Osteocyte (in vitro differentiated cells): ENCODE measurements around the gene MAT2B. TPM values are rescaled to one million over a fixed set of nuclear protein-coding genes. Genes with fewer than 3 reads are reported as not detected.

Source experiments
- DNase-seq: peaks from one replicate; pipeline ENCODE4 v3.0.0; 2021; ENCODE audit warnings: mixed read lengths; ENCODE audit not compliant: unreplicated experiment; ENCODE audit errors: extremely low spot score
- H3K27ac Mint-ChIP-seq: one replicate; pipeline ENCODE4 v1.8.0; 2021; ENCODE audit warnings: mild to moderate bottlenecking, mixed read lengths; ENCODE audit not compliant: unreplicated experiment
- H3K27me3 Mint-ChIP-seq: one replicate; pipeline ENCODE4 v1.8.0; 2021; ENCODE audit warnings: mixed read lengths; ENCODE audit not compliant: unreplicated experiment
- H3K36me3 Mint-ChIP-seq: one replicate; pipeline ENCODE4 v1.8.0; 2021; ENCODE audit warnings: mixed read lengths; ENCODE audit not compliant: unreplicated experiment
- H3K4me1 Mint-ChIP-seq: one replicate; pipeline ENCODE4 v1.8.0; 2021; ENCODE audit warnings: mixed read lengths; ENCODE audit not compliant: unreplicated experiment
- H3K4me3 Mint-ChIP-seq: one replicate; pipeline ENCODE4 v1.8.0; 2021; ENCODE audit warnings: mild to moderate bottlenecking, moderate library complexity, mixed read lengths; ENCODE audit not compliant: unreplicated experiment
- H3K9me3 Mint-ChIP-seq: one replicate; pipeline ENCODE4 v1.8.0; 2021; ENCODE audit warnings: mixed read lengths; ENCODE audit not compliant: unreplicated experiment
- CTCF ChIP-seq: fragments of 200-600 bp; sonication (generic); IDR thresholded peaks from 2 replicates; pipeline ENCODE4 v1.5.0; 2021; ENCODE audit warnings: antibody characterized with exemption, mild to moderate bottlenecking, moderate library complexity
- total RNA-seq: library from RNA; stranded (reverse); gene quantifications from 2 replicates; pipeline ENCODE4 v1.2.1, GENCODE V29; 2021

Gene MAT2B
- total RNA-seq, 1 donor from 2014 or later, result 47.0 TPM

GRCh38 chr5:163475411-163475810 lies 30.0 kb upstream of the MAT2B start:
- Mint-ChIP-seq H3K36me3 (no peaks in the 10 kb centered on the region), H3K27me3 (no peaks in the 10 kb centered on the region), H3K4me1 (peaks cover 13% of the 10 kb centered on the region), H3K9me3 (no peaks in the 10 kb centered on the region), H3K4me3 (no peak overlapping the region), H3K27ac (no peak overlapping the region)
- TF ChIP-seq CTCF, result no peak
- no peak for DNase-seq

GRCh38 chr5:163478126-163478981 lies 27.1 kb upstream of the MAT2B start:
- H3K27me3 Mint-ChIP-seq, result no peaks in the 10 kb centered on the region
- no peak for DNase-seq
- H3K27ac Mint-ChIP-seq, result peak overlapping the region; percentile 60
- no peak overlapping the region for H3K4me3 Mint-ChIP-seq
- H3K4me1 Mint-ChIP-seq, result peaks cover 13% of the 10 kb centered on the region
- no peaks in the 10 kb centered on the region for H3K9me3 Mint-ChIP-seq
- H3K36me3 Mint-ChIP-seq, result no peaks in the 10 kb centered on the region
- no peak for TF ChIP-seq CTCF

GRCh38 chr5:163478982-163479271 lies 26.5 kb upstream of the MAT2B start:
- Mint-ChIP-seq H3K4me3 (no peak overlapping the region), H3K27me3 (no peaks in the 10 kb centered on the region), H3K4me1 (peaks cover 13% of the 10 kb centered on the region), H3K9me3 (no peaks in the 10 kb centered on the region), H3K36me3 (no peaks in the 10 kb centered on the region), H3K27ac (peak overlapping the region; percentile 60)
- no peak for TF ChIP-seq CTCF
- no peak for DNase-seq

GRCh38 chr5:163489055-163489744 lies 16.2 kb upstream of the MAT2B start:
- peak; percentile 24 for TF ChIP-seq CTCF
- Mint-ChIP-seq H3K36me3 (peaks cover 2% of the 10 kb centered on the region), H3K9me3 (no peaks in the 10 kb centered on the region), H3K4me1 (no peaks in the 10 kb centered on the region), H3K4me3 (no peak overlapping the region), H3K27me3 (no peaks in the 10 kb centered on the region), H3K27ac (no peak overlapping the region)
- DNase-seq, result no peak

GRCh38 chr5:163489745-163490075 lies 15.7 kb upstream of the MAT2B start:
- no peak for DNase-seq
- H3K36me3 Mint-ChIP-seq, result peaks cover 2% of the 10 kb centered on the region
- no peak overlapping the region for H3K27ac Mint-ChIP-seq
- no peaks in the 10 kb centered on the region for H3K27me3 Mint-ChIP-seq
- no peak for TF ChIP-seq CTCF
- H3K9me3 Mint-ChIP-seq, result no peaks in the 10 kb centered on the region
- H3K4me1 Mint-ChIP-seq, result no peaks in the 10 kb centered on the region
- no peak overlapping the region for H3K4me3 Mint-ChIP-seq
